GM21360 (cell line): Measurements from ENCODE around the gene ABCB8.

Source experiments
- ATAC-seq: cut with Tn5 transposase; IDR thresholded peaks from one replicate; pipeline ENCODE4 v1.9.1; 2021; ENCODE audit warnings: mild to moderate bottlenecking, moderate library complexity; ENCODE audit not compliant: unreplicated experiment

The ABCB8 gene

GRCh38 chr7:151085329-151085690 lies 57.1 kb downstream of the ABCB8 start:
- ATAC-seq = no peak

GRCh38 chr7:151085691-151086620 lies 57.7 kb downstream of the ABCB8 start, which contains the start of gene AGAP3:
TSS of gene AGAP3 (plus strand) at chr7:151086475. CDS start at chr7:151086742, 267 bp downstream.
- ATAC-seq = peak; percentile 33

- ATAC-seq = no peak
Measured at GRCh38 chr7:151086802-151087244, 58.6 kb downstream of the ABCB8 start.

GRCh38 chr7:151087245-151088018 lies 59.2 kb downstream of the ABCB8 start:
- no peak for ATAC-seq

- ATAC-seq = no peak
Measured at GRCh38 chr7:151088019-151088855, 60.0 kb downstream of the ABCB8 start.

- no peak for ATAC-seq
Measured at GRCh38 chr7:151088856-151089699, 60.8 kb downstream of the ABCB8 start.

GRCh38 chr7:151089893-151090730 lies 61.9 kb downstream of the ABCB8 start:
- ATAC-seq = no peak

- ATAC-seq = no peak
Measured at GRCh38 chr7:151091003-151091402, 62.8 kb downstream of the ABCB8 start.

GRCh38 chr7:151091431-151091830 lies 63.2 kb downstream of the ABCB8 start:
- no peak for ATAC-seq

GRCh38 chr7:151091988-151092387 lies 63.7 kb downstream of the ABCB8 start:
- no peak for ATAC-seq

- ATAC-seq = no peak
Measured at GRCh38 chr7:151093748-151094147, 65.5 kb downstream of the ABCB8 start.

- no peak for ATAC-seq
Measured at GRCh38 chr7:151094675-151095074, 66.4 kb downstream of the ABCB8 start.

- no peak for ATAC-seq
Measured at GRCh38 chr7:151095123-151095797, 67.0 kb downstream of the ABCB8 start.

- ATAC-seq = no peak
Measured at GRCh38 chr7:151095828-151096475, 67.7 kb downstream of the ABCB8 start.
